HG03175 (cell line): ENCODE data around the gene C1QTNF1.
"Not testable (repeated sequence)": the region's sequence is repeated elsewhere in the genome, so short reads cannot be mapped to it uniquely, and the experiment has no call there.

ENCODE experiments used
- ATAC-seq: cut with Tn5 transposase; IDR thresholded peaks from one replicate; pipeline ENCODE4 v1.9.1; 2021; ENCODE audit warnings: mild to moderate bottlenecking, moderate library complexity; ENCODE audit not compliant: unreplicated experiment

The C1QTNF1 gene

GRCh38 chr17:79005063-79005861 lies 18.7 kb upstream of the C1QTNF1 start:
- ATAC-seq = no peak

GRCh38 chr17:79006046-79006445 lies 17.9 kb upstream of the C1QTNF1 start:
- no peak for ATAC-seq

DNA sequence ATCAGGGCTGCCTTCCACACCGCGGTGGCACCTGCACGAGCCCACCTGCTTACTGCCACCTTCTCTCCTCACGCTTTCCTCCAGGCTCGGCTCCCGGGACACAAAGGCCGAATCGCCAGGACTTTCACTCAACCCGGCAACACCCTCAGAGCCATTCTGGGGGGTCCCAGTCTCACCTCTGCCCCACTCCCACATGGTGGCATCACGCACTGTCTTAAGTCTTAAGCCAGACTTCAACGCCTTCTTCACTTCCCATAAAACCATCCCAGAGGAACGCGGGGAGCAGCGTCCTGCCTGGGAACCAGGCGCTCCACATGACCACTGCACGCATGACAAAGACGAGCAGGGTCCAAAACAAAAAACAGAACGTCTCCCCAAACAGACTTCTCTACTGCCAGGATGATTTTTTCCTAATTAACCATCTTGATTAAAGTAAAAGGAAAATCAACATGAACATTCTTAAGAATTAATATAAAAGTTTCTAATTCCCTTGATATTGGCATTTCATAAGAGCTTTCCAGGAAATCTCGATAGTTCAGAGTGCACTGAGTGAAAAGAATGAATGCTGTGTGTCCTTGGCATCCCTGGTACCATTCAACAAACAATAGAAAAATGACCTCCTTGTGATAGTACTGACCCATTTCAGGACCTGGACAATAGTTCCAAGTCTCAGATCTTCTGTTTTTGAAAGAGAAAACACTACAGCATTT lies 17.0 kb upstream of the C1QTNF1 start:
- no peak for ATAC-seq

- no peak for ATAC-seq
Observed at GRCh38 chr17:79007504-79008381, 16.2 kb upstream of the C1QTNF1 start.

DNA sequence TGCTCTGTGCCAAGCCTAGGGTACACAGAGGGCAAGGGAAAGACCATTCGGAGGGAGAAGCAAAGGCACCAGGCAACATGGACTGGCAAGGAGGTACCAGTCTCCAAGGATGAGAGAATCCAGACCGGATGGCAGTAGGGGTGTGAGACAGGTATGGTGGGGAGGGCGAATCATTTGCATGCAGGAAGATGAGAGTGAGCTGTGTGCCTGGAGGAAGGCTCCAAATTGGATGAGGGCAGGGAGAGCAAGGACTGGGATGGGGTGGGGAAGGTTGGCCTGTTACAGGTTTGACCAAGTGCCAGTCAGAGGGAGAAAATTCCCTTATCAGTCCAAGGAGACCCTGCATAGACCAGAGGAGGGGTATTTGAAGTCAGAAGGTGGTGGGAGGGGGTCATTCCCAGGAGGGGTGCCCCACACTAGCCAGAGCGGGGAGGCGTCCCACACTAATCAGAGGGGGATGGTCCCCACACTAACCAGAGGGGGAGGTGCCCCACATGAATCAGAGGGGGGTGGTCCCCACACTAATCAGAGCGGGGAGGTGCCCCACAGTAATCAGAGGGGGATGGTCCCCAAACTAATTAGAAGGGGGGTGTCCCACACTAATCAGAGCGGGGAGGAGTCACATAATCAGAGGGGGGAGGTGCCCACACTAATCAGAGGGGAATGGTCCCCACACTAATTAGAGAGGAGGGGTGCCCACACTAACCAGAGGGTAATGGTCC lies 15.1 kb upstream of the C1QTNF1 start:
- ATAC-seq = no peak

DNA sequence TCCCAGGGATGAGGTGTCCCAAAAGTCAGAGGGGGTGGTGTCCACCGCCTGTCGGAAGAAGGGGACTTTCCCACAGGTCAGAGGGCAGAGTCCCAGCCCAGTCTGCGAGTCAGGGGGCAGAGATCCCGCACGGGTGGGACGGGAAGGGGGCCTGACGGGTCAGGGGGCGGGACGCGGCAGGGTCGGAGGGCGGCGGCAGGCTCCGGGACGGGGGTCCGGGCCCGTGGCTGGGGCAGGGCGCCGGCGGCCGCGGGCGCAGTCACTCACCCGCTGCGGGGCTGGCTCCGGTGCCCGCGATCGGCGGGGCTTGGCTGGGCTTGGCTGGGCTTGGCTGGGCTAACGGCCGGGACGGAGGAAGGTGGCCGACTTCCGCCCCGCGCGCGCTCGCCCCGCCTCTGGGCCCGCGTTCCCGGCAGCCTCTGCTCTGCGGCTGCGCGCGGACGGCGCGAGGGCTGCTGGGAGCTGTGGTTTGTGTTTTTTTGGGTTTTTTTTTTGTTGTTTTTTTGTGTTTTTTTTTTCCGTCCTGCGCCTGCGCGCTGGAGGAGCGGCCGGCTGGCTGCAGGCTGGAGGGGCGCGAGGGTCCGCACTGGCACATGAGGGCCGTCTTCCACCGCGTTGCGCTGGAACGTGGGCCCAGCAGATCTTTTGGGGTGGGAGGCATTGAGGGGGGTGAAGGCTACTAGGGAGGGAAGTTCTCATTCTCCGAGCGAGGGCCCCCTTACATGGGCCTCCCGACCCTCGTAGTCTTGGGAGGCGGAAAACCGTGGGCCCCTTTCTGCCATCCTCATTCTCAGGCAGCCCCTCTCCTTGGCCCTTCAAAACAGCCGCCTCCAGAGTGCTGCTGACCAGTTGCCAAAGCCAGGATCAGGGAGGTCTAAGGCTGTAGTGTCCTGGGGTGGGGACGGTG lies 14.3 kb upstream of the C1QTNF1 start, which contains the start of gene CANT1:
TSS of gene CANT1 (minus strand) at position 368 of the 907 bp plus-strand sequence. CDS start 12,142 bp downstream, outside the sequence.
- ATAC-seq = peak; percentile 94

DNA sequence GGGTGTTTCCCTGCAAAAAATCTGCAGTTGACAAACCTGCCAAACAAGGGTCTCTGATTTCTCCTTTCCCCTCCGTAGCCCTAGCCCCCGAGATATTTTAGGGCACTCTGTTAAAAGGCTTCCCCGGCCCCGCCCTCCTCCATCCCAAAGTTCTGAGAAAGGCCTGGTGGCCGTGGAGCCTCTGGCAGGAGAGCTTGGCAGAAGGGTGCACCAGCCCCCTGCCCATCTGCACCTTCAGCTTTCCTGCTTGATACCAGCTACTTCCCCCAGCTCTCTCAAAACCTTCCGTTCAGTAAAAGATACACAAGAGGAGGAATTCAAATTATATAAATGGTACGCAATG lies 13.7 kb upstream of the C1QTNF1 start:
- no peak for ATAC-seq

DNA sequence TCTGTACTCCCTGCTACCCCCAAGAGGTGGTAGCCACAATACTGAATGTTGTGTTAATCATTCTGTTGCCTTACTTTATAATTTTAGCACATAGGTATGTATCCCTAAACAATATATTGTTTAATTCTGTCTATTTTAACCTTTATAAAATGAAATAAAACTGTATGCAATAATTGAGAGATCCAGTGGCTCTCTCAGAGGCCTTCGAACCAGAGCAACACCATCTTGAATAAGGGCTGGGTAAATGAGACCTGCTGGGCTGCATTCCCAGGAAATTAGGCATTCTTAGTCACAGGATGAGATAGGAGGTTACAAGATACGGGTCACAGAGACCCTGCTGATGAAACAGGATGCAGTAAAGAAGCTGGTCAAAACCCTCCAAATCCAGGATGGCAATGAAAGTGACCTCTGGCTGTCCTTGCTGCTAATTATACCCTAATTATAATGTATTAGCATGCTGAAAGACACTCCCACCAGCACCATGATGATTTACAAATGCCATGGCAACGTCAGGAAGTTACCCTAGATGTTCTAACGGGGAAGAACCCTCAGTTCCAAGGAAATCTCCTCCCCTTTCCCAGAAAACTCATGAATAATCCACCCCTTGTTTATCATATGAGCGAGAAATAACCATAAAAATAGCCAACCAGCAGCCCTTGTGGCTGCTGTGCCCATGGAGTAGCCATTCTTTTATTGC lies 12.4 kb upstream of the C1QTNF1 start:
- no peak for ATAC-seq

GRCh38 chr17:79012563-79013134 lies 11.3 kb upstream of the C1QTNF1 start:
- ATAC-seq = no peak

DNA sequence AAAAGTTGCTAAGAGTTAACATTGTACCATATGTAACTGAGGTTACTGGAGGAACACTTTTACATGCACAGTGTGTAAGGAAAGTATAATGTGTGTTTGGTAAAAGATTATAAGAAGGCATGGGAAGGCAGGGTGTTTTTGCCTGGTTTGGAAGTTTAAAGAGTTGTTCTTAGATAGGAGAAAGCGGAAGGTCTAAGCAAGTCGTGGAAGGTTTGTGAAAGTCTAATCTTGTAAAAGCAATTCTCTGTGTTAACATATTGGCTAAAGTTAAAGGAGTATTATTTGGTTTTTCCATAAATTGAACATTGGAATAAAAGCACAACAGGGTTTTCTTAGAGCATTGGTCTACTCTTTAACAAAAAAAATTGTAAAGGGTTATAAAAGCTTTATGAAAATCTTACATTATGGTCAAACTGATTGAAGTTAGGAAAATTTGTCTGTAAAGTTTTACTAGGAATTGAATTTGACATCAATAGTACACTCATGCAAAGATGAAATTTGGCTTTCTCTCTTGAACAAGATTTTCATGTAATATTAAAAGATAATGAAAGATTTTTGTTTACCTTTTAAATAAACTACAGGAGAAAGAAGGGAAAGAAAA lies 9.7 kb upstream of the C1QTNF1 start:
- ATAC-seq = no peak

DNA sequence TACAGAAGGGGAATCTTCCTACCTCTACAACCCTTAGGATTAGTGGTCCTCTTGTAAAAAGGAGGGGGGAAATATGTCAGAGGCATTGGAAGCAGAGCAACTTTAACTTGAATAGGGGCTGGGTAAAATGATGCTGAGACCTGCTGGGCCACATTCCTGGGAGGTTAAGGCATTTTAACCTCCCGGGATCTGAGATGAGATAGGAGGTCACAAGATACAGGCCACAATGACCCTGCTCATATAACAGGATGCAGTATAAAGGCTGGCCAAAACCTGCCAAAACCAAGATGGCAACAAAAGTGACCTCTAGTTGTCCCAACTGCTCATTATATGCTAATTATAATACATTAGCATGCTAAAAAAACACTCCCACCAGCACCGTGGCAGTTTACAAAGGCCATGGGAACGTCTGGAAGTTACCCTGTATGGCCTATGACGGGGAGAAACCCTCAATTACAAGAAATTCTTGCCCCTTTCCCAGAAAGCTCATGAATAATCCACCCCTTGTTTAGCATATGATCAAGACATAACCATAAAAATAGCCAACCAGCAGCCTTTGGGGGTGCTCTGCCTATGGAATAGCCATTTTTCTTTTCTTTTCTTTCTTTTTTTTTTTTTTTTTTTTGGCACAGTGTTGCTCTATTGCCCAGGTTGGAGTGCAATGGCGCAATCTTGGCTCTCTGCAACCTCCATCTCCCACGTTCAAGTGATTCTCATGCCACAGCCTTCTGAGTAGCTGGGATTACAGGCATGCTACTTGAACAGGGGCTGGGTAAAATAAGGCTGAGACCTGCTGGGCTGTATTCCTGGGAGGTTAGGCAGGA lies 6.2 kb upstream of the C1QTNF1 start:
- ATAC-seq = no peak

GRCh38 chr17:79018370-79018695 lies 5.6 kb upstream of the C1QTNF1 start:
- no peak for ATAC-seq

- no peak for ATAC-seq
Observed at GRCh38 chr17:79019261-79019631, 4.7 kb upstream of the C1QTNF1 start.

GRCh38 chr17:79019632-79020584 lies 4.1 kb upstream of the C1QTNF1 start:
- ATAC-seq = no peak

GRCh38 chr17:79020631-79021301 lies 3.2 kb upstream of the C1QTNF1 start:
- no peak for ATAC-seq

DNA sequence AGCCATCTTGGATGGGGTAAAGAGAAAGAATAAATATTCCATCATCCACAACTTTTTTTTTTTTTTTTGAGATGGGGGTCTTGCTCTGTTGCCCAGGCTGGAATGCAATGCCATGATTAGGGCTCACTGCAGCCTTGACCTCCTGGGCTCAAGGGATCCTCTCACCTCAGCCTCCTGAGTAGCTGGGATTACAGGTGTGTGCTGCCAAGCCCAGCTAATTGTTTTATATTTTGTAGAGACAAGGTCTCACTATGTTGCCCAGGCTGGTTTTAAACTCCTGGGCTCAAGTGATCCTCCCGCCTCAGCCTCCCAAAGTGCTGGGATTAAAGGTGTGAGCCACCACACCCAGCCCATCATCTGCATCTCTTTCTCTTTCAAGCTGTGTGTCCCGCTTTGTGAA lies 2.0 kb upstream of the C1QTNF1 start:
- ATAC-seq = not testable (repeated sequence)
